ENCODE data around the gene MIER1.

GRCh38 chr1:67020304-67020703 is 95.5 kb downstream of the MIER1 start:
- no peak for TF ChIP-seq EZH2 (IDR thresholded peaks at IDR 0.05; ENCODE audit: borderline replicate concordance, low read length)
- no peak for TF ChIP-seq CTCF (conservative IDR thresholded peaks at IDR 0.05 in 1 of 2, IDR thresholded peaks at IDR 0.05 in 1 of 2; ENCODE audit: extremely low read depth in 1 of 2, insufficient read depth in 1 of 2, low read depth in 1 of 2, low read length in 2 of 2)
